ENCODE data around the gene COQ8B.

Gene COQ8B

GRCh38 chr19:40642757-40643305, 73.9 kb downstream of the COQ8B start:
- TF ChIP-seq CTCF (IDR thresholded peaks at IDR 0.05) = no peak

- TF ChIP-seq CTCF (IDR thresholded peaks at IDR 0.05) = no peak
Observed at GRCh38 chr19:40642051-40642706, 74.5 kb downstream of the COQ8B start.

All from LNCAP (cell line).